Right lobe of liver (tissue), 4 donors: ENCODE measurements around the gene FKBP5.

Experiments used
- POLR2A ChIP-seq: fragments of 450-650 bp; IDR thresholded peaks from one replicate; pipeline ENCODE4 v1.6.1; 2017; ENCODE audit warnings: antibody characterized with exemption, mild to moderate bottlenecking
- TF ChIP-seq, protein P1 (sequence below), 4 donors: fragments of 200-600 bp in 3 of 4; fragments of 450-650 bp in 1 of 4; IDR thresholded peaks; one replicate each; pipeline versions ENCODE4 v1.5.1 to v1.8.0; 2016 to 2022; ENCODE audit warnings: antibody characterized with exemption in 4 of 4, mild to moderate bottlenecking in 2 of 4
- donor health status: DM: no; HTN: no; CAD: no.
- donor health status: DM: no; HTN: no; CAD: no.
- donor health status: DM: no; HTN: yes; CAD: no.

DNA sequence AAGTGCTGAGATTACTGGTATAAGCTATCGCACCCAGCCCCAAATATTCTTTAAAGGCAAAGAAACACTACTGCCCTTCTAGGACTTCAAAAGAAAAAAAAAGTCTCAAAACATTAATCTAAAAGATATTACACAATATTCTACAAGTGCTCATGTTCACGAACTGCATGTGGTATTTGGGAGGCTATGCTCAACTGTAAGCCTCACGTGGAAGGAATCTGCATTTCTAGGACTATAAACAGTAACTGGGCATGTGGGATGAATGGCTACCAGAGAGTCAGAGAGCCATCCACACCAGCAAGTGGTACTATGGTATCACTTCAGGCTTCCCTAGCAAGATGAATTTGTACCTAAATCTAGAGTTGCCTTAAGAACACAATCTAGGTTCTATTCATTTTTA is 50.0 kb downstream of the FKBP5 start:
- TF ChIP-seq, protein P1, sequence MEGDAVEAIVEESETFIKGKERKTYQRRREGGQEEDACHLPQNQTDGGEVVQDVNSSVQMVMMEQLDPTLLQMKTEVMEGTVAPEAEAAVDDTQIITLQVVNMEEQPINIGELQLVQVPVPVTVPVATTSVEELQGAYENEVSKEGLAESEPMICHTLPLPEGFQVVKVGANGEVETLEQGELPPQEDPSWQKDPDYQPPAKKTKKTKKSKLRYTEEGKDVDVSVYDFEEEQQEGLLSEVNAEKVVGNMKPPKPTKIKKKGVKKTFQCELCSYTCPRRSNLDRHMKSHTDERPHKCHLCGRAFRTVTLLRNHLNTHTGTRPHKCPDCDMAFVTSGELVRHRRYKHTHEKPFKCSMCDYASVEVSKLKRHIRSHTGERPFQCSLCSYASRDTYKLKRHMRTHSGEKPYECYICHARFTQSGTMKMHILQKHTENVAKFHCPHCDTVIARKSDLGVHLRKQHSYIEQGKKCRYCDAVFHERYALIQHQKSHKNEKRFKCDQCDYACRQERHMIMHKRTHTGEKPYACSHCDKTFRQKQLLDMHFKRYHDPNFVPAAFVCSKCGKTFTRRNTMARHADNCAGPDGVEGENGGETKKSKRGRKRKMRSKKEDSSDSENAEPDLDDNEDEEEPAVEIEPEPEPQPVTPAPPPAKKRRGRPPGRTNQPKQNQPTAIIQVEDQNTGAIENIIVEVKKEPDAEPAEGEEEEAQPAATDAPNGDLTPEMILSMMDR (IDR thresholded peaks at IDR 0.05), result no peak
- no peak for TF ChIP-seq POLR2A
